Measurements from ENCODE around the gene LRRC39.

DNA sequence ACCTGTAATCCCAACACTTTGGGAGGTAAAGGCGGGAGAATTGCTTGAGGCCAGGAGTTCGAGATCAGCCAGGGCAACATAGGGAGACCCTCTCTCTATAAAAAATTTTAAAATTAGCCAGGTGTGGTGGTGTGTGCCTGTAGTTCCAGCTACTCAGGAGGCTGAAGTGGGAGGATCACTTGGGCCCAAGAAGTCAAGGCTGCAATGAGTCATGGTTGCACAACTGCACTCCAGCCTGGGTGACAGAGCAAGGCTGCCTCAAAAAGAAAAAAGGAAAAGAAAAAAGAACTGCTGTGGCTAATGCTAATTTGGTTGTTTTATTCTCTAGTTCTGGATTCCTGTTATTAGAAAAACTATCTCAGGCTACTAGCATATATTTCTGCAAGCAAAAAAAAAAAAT, 41.8 kb upstream of the LRRC39 start:
- no peak for TF ChIP-seq POLR2AphosphoS5 (IDR thresholded peaks at IDR 0.05)
- TF ChIP-seq, protein P1, sequence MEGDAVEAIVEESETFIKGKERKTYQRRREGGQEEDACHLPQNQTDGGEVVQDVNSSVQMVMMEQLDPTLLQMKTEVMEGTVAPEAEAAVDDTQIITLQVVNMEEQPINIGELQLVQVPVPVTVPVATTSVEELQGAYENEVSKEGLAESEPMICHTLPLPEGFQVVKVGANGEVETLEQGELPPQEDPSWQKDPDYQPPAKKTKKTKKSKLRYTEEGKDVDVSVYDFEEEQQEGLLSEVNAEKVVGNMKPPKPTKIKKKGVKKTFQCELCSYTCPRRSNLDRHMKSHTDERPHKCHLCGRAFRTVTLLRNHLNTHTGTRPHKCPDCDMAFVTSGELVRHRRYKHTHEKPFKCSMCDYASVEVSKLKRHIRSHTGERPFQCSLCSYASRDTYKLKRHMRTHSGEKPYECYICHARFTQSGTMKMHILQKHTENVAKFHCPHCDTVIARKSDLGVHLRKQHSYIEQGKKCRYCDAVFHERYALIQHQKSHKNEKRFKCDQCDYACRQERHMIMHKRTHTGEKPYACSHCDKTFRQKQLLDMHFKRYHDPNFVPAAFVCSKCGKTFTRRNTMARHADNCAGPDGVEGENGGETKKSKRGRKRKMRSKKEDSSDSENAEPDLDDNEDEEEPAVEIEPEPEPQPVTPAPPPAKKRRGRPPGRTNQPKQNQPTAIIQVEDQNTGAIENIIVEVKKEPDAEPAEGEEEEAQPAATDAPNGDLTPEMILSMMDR (IDR thresholded peaks at IDR 0.05), result no peak

Data from stomach (tissue), 4 donors.